Coronary artery (tissue), 2 donors: ENCODE data around the gene PDCD6IP.
"Not testable (repeated sequence)": the region's sequence is repeated elsewhere in the genome, so short reads cannot be mapped to it uniquely, and the experiment has no call there.

Experiments
- DNase-seq: peaks from one replicate; pipeline ENCODE4 v3.0.0-alpha.2; 2017; ENCODE audit warnings: low spot score
- H3K27ac ChIP-seq, 2 donors: fragments of 200-600 bp; sonication (generic); one replicate each; pipeline ENCODE4 v1.5.1; 2016 to 2019
- H3K4me3 ChIP-seq: fragments of 200-600 bp; sonication (generic); 2 replicates; pipeline ENCODE4 v1.5.1; 2016; ENCODE audit warnings: mild to moderate bottlenecking, moderate library complexity
- TF ChIP-seq, protein P1 (sequence below): fragments of 200-600 bp; sonication (generic); IDR thresholded peaks from one replicate; pipeline ENCODE4 v1.5.1; 2019; ENCODE audit warnings: antibody characterized with exemption

Gene PDCD6IP

DNA sequence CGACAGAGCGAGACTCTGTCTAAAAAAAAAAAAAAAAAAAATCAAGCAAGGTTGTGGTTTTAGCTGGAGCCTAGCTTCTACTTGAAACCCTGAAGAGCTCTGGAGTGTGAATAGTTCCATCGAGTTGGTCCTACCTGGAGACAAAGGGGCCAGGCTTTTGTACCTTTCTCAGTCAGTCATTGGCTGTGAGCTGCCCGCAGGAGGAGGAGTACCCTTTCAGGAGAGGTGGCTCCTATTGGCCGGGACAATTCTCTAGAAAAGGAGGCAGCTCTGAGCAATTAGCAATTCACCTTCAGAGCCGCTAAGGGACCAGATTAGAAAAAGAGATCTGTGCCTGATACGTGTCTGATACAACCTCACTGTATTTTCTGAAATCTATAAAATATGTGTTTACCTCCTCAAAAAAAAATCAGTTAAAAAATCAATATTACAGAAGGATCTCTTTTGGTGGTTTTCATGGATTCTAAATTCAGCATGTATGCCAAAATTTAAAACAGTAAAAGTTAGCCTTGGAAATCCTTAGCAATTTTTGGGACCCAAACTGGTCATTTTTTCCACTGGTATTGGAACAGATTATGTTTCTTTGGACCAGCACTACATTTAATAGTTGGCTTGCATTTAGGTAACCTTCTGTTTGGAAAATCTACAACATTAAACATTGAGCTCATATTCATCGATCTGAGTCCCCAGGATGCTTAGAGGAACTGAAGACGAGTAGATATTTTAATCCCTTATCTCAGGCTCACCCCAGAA is 29.7 kb upstream of the PDCD6IP start:
- no peak for DNase-seq
- H3K4me3 ChIP-seq, result no peak overlapping the region
- TF ChIP-seq, protein P1, sequence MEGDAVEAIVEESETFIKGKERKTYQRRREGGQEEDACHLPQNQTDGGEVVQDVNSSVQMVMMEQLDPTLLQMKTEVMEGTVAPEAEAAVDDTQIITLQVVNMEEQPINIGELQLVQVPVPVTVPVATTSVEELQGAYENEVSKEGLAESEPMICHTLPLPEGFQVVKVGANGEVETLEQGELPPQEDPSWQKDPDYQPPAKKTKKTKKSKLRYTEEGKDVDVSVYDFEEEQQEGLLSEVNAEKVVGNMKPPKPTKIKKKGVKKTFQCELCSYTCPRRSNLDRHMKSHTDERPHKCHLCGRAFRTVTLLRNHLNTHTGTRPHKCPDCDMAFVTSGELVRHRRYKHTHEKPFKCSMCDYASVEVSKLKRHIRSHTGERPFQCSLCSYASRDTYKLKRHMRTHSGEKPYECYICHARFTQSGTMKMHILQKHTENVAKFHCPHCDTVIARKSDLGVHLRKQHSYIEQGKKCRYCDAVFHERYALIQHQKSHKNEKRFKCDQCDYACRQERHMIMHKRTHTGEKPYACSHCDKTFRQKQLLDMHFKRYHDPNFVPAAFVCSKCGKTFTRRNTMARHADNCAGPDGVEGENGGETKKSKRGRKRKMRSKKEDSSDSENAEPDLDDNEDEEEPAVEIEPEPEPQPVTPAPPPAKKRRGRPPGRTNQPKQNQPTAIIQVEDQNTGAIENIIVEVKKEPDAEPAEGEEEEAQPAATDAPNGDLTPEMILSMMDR, result no peak
- no peak overlapping the region for H3K27ac ChIP-seq

GRCh38 chr3:33773637-33774036 is 24.8 kb upstream of the PDCD6IP start:
- Histone ChIP-seq H3K4me3 (no peak overlapping the region), H3K27ac (no peak overlapping the region)
- TF ChIP-seq, protein P1, result no peak
- DNase-seq, result no peak

DNA sequence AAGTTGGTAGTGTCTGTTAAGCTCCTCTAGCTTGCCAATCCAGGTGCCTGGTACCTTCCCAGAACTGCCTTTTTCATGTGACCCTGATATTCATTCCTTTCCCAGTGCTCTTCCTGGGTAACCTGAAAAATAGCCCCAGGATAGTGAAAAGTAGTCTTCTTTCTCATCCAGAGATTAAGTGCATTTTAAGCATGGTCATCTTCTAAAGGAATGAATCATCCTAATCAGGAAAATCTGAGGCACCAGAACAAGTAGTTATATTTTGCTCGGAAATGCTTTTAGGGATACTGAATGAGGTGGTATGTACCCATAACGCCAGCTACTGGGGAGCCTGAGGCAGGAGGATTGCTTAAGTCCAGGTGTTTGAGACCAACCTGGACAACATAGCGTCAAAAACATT is 23.1 kb upstream of the PDCD6IP start:
- Histone ChIP-seq H3K27ac (no peak overlapping the region), H3K4me3 (no peak overlapping the region)
- TF ChIP-seq, protein P1, result no peak
- DNase-seq, result no peak

DNA sequence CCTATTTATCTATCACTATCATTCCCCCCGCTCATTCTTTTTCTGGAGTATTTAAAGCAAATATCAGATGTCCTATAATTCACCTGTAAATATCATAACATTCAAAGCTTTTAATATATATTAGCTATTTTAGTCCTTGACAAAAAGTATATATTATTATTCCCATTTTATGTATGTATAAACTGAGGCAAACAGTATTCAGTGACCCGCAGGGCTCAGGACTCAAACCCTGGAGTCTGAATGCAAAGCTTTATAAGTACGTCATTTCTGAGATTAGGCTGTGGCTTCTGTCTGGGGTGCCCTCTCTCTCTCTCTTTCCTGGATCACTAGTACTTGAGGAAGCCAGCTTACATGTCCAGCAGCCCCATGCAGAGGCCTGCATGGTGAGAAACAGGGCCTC is 20.4 kb upstream of the PDCD6IP start:
- Histone ChIP-seq H3K27ac (no peak overlapping the region), H3K4me3 (no peak overlapping the region)
- no peak for DNase-seq
- TF ChIP-seq, protein P1, result no peak

DNA sequence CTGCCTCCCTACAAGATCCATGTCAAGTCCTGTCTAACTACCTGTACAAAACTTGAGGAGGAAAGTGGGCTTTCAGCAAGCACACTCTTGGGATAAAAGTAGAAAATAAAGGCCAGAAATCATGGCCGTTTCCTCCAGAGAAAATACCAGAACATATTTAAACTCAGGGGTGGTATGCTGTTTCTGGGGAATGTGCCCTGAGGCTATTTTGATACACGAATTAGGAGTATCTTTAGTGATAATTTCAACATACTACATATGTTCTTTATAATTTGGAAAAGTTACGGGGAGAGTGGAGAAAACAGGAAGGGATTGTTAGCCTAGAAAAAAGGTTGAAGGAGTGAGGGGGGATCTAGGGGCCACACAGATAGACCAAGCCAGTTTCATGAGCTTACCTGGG is 18.7 kb upstream of the PDCD6IP start:
- TF ChIP-seq, protein P1, result no peak
- DNase-seq, result no peak
- H3K27ac ChIP-seq, result no peak overlapping the region
- no peak overlapping the region for H3K4me3 ChIP-seq

DNA sequence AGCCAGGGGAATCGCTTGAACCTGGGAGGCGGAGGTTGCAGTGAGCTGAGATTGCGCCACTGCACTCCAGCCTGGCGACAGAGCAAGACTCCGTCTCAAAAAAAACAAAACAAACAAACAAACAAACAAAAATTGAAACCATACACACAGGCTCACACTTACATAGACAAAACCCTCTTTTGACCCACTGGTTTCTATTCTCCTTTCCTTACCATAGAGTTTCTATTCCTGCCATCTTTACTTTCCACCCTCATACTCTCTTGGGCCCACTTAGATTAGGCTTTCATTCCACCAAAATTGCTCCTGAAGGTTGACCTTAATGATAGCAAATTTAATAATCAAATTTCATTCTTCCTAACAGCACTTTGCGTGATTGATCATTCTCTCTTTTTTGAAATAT is 17.0 kb upstream of the PDCD6IP start:
- not testable (repeated sequence) for H3K4me3 ChIP-seq, DNase-seq, H3K27ac ChIP-seq

DNA sequence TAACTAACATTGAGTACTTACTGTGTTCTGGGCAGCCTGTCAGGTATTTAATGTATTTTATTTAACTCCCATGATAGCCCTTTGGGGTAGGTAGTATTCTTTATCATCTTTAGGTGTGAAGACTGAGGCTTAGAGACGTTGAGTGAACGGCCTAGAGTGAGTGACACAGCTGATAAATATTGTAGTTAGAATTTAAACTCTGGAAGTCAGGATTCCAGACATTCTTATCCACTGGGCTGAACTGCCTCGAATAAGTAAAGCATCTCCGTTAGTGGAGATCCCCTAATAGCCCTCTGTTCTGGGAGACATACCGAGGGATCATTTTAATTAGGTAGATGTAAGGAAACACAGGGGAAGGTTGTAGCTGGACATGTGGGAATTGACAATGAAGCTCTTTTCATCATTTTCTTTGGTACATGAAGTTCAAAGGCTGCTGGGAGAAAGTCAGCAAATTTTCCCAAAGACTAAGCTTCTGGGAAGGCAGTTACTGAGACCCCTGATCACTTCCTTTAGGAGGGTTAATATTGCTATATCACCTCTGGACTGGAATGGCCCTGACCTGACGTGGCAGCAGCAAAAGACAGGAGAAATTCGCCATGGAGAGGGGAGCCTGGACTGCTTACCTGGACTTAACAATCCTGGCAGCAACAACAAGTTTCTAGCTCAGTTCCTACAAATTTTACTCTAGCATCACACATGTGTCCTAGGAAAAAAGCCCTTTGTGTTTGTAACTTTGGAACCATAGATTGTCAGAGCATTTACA is 11.7 kb upstream of the PDCD6IP start:
- no peak for DNase-seq
- Histone ChIP-seq H3K4me3 (peak overlapping the region; percentile 67), H3K27ac (no peak overlapping the region)
- TF ChIP-seq, protein P1, result no peak
